Right lobe of liver (tissue), 4 donors: Measurements from ENCODE around the gene SELENOI.

ENCODE experiments used
- CTCF ChIP-seq, 4 donors: fragments of 200-600 bp in 3 of 4; fragments of 450-650 bp in 1 of 4; IDR thresholded peaks; one replicate each; pipeline versions ENCODE4 v1.5.1 to v1.8.0; 2016 to 2022; ENCODE audit warnings: antibody characterized with exemption in 4 of 4, mild to moderate bottlenecking in 2 of 4
- POLR2A ChIP-seq: fragments of 450-650 bp; IDR thresholded peaks from one replicate; pipeline ENCODE4 v1.6.1; 2017; ENCODE audit warnings: antibody characterized with exemption, mild to moderate bottlenecking
- donor health status: DM: no; HTN: no; CAD: no.
- donor health status: DM: no; HTN: no; CAD: no.
- donor health status: DM: no; HTN: yes; CAD: no.

DNA sequence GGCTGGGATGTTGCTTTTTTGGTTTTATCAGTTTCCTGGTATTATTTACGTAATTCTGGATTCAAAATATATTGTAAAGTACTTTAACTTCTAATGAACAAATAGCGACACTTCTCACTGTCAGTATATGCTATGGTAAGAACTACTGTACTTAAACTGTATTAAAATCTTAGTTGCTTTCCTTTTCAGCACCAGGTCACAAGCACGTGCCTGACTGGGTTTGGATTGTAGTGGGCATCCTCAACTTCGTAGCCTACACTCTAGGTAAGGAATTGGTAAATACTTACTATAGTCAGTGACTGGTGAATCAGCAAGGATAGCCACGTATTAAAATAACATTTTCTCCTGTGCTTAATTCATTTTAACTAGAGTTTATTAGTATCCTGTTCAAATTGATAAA, 21.0 kb downstream of the SELENOI start:
- TF ChIP-seq POLR2A (no peak), CTCF (IDR thresholded peaks at IDR 0.05) (no peak)
